ENCODE data around the gene SYPL1.

Gene SYPL1

DNA sequence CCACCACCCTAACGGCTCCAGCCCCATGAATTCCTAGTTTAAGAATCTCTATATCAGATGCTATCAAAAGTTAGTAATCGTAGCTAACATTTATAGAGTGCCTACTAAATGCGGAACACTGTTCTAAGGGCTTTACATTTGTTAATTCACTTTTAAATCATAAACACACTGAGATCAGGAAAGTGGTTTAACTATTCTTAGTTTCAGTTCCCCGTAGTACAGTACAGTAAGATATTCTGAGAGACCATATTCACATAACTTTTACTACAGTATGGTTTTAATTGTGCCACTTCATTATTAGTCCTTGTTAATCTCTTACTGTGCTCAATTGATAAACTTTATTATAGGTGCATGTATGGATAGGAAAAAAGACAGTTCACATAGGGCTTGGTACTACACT lies 22.5 kb downstream of the SYPL1 start:
- DNase-seq: no peak

GRCh38 chr7:106088014-106088413 lies 24.1 kb downstream of the SYPL1 start:
- no peak for DNase-seq

DNA sequence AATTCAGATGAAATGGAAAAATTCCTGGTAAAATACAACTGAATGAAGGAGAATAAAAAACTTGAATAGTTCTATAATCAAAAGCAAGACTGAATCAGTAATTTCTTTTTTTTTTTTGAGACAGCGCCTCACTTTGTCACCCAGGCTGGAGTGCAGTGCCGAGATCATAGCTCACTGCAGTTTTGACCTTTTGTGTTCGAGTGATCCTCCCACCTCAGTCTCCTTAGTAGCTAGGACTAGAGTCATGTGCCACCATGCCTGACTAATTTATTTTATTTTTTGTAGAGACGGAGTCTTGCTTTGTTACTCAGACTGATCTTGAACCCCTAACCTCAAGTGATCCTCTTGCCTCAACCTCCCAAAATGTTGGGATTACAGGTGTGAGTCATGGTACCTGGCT lies 26.1 kb downstream of the SYPL1 start:
- no peak for DNase-seq

DNA sequence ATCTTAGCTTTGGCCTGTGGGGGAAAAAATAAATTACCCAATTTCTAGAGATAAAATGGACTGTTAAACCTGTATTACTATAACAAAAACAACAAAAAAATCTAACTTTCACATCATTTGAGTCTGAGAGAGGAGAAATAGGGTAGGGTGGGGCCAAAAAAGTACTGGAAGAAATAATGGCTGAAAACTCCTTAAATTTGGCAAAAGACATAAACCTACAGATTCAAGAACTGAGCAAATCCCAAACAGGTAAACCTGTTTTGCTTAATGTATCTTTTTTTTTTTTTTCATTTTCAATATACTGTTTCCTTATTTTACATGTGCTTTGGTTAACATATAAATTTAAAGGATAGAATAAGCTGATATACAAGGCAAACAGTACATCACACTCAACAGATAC lies 27.1 kb downstream of the SYPL1 start:
- DNase-seq: no peak

GRCh38 chr7:106083717-106084116 lies 28.4 kb downstream of the SYPL1 start:
- DNase-seq: no peak

DNA sequence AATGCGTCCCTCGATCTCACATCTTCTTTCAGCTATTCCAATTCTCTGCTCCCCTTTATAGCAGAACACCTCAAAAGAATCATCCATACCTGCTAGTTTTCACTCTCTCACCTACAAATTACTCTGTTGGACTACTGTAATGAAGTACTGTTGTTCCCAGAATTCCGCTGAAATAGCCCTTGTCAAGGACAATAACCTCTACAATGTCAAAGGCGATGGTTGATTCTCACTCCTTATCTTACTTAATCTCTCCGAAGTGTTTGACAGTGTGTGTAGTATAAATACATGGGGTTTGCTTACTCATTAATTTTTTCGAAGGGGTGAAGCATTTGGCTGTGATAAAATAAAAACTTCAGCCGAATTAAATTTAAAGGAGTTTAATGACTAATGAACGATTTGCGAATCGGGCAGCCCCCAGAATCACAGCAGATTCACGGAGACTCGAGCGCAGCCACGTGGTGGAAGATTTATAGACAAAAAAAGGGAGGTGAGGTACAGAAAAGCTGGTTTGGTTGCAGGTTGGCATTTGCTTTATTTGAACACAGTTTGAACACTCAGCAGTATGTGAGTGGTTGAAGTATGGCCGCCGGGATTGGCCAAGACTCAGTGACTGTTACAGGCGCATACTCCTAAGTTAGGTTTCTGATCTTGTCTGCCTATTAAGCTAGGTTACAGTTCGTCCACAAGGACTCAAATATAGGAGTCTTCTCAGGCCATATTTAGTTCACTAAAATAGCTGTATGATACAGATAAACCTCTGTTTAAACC lies 29.8 kb downstream of the SYPL1 start:
- DNase-seq: no peak

DNA sequence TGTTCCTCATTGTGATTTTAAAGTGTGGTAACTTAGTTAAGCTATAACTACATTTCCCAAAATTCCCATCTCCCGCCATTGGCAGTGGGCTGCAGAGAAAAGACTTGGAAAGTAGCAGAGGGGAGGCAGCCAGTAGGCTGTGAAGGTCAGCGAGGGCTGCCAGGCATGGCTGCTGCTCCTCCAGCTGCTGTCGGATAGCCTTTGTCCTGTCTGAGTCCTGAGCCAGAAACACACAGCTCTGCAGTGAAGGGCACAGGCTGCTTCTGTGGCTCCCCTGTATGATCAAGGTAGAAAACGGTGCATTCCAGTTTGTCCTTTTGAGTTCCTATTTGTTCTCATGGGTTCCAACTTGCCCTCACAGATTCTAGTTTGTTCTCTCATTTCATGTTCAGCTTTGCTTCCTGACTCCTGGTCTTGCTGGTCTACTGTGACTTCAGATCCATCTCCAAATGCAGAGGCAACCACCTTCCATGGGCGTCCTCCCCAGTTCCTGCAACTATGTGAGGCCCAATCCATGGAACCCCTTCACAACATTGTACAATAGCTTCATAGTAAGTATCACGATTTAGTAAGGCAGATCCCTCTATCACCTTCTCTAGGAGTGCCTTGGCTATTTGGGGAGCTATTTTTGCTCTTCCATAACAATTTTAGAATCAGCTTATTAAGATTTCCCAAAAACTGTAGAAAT lies 31.7 kb downstream of the SYPL1 start:
- DNase-seq: no peak

DNA sequence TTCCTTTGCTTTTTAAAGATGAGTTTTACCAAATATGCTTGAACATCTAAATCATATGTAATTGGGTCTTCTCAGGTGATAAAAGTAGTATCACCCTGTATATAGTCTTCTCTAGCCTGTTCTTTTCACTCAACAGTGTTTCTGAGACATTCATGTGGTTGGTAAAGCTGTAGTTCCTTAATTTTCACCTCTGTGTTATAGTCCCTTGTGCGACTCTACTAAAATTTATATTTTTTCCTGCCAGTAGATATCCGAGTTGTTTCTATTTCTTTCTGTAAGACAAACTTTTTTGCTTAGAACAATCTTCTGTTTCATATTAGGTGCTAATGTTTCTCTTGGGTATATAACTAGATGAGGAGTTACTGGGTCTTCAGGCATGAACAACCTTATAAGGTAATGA lies 35.6 kb downstream of the SYPL1 start:
- no peak for DNase-seq

- DNase-seq: no peak
Observed at GRCh38 chr7:106075937-106076336, 36.2 kb downstream of the SYPL1 start.

- DNase-seq: no peak
Observed at GRCh38 chr7:106074257-106074656, 37.9 kb downstream of the SYPL1 start.

DNA sequence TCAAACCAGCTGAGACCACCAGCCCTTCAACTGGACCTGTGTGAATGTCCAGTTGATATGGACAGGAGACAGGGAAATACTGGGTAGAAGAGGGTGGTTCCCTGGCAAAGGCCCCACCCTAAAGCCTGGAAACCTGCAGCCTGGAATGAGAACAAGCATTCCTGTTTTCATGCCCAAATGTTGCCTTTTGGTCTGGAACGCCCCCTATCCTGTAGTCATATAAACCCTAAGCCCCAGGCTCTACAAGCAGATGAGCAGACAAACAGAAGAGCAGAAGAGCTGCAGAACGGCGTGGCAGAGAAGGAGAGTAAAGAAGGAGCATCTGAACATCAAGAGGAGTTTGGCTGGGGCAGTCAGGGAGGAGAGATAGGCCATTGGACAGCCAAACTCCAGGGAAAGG lies 38.4 kb downstream of the SYPL1 start:
- DNase-seq: no peak

DNA sequence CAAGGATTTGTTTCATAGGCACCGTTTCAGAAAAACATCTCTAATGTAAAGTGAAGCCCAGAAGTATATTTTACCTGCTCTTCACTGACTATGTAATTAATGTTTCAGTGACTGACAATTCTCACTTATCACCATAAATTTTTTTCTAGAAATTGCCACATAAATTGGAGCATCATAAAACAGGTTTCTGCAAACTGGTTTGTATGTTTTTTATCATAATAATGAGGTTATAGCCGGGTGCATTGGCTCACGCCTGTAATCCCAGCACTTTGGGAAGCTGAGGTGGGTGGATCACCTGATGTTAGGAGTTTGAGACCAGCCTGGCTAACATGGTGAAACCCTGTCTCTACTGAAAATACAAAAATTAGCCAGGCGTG lies 39.4 kb downstream of the SYPL1 start:
- no peak for DNase-seq

- peak; percentile 64 for DNase-seq
Observed at GRCh38 chr7:106071999-106072714, 40.0 kb downstream of the SYPL1 start.

- DNase-seq: peak; percentile 64
Observed at GRCh38 chr7:106071356-106071998, 40.6 kb downstream of the SYPL1 start.

GRCh38 chr7:106070567-106071254 lies 41.4 kb downstream of the SYPL1 start:
- peak; percentile 39 for DNase-seq

DNA sequence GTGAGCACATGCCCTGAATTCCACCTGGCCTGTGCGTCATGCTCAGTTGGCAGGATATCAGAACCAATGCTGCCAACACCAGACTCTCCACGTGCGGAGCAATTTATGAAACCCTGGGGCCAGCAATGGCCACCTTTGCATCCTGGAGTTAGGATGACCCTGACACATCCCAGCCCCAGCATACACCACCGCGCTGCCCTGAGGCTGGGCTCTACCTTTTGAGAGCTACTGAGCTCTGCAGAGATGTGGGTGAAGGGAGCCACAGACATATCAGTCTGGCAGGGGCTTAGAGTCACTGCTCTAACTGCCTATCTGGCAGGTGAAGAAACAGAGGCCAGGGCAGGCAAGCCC lies 41.9 kb downstream of the SYPL1 start:
- DNase-seq: no peak

DNA sequence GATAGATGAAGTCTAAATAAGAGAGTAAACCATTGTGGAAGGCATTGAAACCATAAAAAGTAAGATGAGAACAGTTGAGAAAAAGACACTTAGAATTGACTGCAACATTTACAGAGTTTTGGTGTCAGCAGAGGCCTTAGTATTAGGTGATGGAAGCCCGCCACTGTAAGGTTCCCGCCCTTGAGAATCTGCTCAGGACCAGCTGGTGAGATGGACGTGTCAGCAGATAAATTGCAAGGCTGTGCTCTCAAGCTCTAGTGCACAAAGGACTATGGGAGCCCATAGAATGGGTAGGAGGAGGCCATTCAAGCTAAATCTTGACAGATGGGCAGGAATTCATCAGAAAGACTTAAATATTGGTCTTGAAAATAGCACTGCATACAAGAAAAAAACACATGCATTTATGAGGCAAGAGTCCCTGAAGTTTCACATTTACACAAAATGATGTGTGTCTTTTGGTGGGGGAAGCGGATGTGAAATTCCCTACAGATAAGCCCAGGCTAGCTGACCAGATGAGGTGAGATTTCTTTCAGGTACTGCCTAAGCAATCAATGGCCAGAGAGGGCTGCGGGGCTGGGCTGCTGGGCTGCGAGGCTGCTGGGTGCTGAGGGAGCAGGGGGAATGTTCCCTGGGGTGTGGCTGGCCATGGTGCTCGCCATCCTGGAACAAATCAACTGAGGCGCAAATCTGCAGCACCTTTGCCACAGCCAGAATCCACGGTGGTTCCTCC lies 42.5 kb downstream of the SYPL1 start:
- DNase-seq: no peak

DNA sequence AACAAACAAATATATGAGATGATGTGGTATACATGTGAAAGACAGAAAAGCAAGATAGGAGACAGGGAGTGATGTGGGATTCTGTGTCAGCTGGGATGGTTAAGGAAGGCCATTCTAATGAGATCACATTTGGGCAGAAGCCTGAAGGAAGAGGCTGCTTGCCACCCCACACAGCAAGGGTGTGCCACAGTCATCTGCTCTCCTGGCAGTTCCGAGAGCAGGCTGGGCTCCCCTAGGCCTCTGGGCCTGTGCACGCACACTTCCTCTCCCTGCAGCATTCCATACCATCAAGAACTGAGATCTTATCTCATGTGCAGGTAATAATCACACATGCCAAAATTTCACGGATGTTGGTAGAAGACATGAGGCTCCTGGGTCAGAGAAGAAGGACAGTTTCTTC lies 43.1 kb downstream of the SYPL1 start:
- no peak for DNase-seq

DNA sequence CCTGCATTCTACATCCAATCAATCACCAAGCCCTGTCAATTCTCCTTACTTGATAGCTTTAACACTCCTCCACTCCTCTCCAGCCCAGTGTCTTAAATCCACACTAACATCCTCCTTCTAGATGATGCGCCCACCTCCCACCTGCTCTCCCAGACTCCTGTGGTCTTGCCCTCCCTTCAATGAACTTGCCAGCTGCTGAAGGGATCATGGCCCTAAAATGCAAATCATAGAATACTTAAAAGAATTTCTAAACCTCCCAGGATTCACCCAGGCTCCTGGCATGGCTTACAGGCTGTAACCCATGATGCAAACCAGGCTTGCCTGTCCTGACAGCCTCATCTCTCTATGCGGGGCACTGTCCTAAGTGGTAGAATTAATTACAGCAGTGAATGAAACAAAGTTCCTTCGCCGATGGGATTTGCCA lies 43.6 kb downstream of the SYPL1 start:
- no peak for DNase-seq

- DNase-seq: no peak
Observed at GRCh38 chr7:106067678-106068077, 44.4 kb downstream of the SYPL1 start.

- DNase-seq: no peak
Observed at GRCh38 chr7:106065575-106066500, 46.3 kb downstream of the SYPL1 start.
